Measurements from ENCODE around the gene IGFL2. TPM values are rescaled to one million over a fixed set of nuclear protein-coding genes. Genes with fewer than 3 reads are reported as not detected.
A peak's percentile ranks its signal among the peaks of the same experiment; 100 is the strongest.

Gene IGFL2
- total RNA-seq, 1 experiment from 2014 or later: 64.7 TPM

- Histone ChIP-seq H3K9me3 (peaks cover 18% of the 10 kb centered on the region), H3K27me3 (replicated peaks; ENCODE audit: control insufficient read depth, insufficient read depth, low read length) (no peaks in the 10 kb centered on the region), H3K4me3 (ENCODE audit: low read depth, low read length) (no peak overlapping the region), H3K4me1 (peaks cover 19% of the 10 kb centered on the region), H3K36me3 (ENCODE audit: control insufficient read depth, insufficient read depth, low read length) (no peaks in the 10 kb centered on the region)
- Mint-ChIP-seq H3K4me1 (ENCODE audit: low read depth, unreplicated experiment) (peaks cover 29% of the 10 kb centered on the region), H3K27me3 (ENCODE audit: insufficient read depth, unreplicated experiment) (no peaks in the 10 kb centered on the region), H3K4me3 (ENCODE audit: unreplicated experiment) (no peak overlapping the region), H3K9me3 (ENCODE audit: unreplicated experiment) (peaks cover 36% of the 10 kb centered on the region), H3K27ac (ENCODE audit: unreplicated experiment) (no peak overlapping the region), H3K36me3 (ENCODE audit: insufficient read depth, unreplicated experiment) (peaks cover 5% of the 10 kb centered on the region)
- no peak for DNase-seq
- POLR2A ChIA-PET: no interaction called here
- no peak for TF ChIP-seq CTCF (IDR thresholded peaks at IDR 0.05; ENCODE audit: insufficient read depth in 1 of 2, low read depth in 1 of 2, low read length in 1 of 2, severe bottlenecking in 1 of 2, unreplicated experiment in 1 of 2)
- BruUV-seq (replicated peaks): no TSS peak
- CTCF ChIA-PET: no interaction called here
- intact Hi-C loops (cut with micrococcal nuclease; ENCODE audit: unreplicated experiment): no loop called here
These were observed 5.7 kb upstream of the IGFL2 start for GRCh38 chr19:46142294-46142693.

DNA sequence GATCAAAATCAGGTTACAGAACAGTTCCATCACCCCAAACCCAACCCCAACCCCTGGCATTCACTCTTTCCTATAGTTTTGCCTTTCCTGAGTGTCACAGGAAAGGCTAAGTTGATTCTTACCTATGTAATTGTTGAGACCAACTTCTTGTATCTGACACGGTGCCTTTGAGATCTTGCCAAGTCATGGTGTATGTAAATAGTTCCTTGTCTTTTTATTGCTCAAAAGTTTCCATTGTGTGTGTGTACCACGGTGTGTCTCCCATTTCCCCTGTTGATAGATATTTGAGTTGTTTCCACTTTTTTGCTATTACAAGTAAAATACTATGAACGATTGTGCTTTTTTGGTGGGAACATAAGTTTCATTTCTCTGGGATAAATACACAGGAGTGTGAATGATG lies 3.3 kb upstream of the IGFL2 start:
- Histone ChIP-seq H3K36me3 (ENCODE audit: control insufficient read depth, insufficient read depth, low read length) (no peaks in the 10 kb centered on the region), H3K27me3 (replicated peaks; ENCODE audit: control insufficient read depth, insufficient read depth, low read length) (no peaks in the 10 kb centered on the region), H3K4me1 (peaks cover 38% of the 10 kb centered on the region), H3K9me3 (peaks cover 18% of the 10 kb centered on the region), H3K4me3 (ENCODE audit: low read depth, low read length) (no peak overlapping the region)
- TF ChIP-seq CTCF (IDR thresholded peaks at IDR 0.05; ENCODE audit: insufficient read depth in 1 of 2, low read depth in 1 of 2, low read length in 1 of 2, severe bottlenecking in 1 of 2, unreplicated experiment in 1 of 2): no peak
- intact Hi-C loops (cut with micrococcal nuclease; ENCODE audit: unreplicated experiment): loop anchor here (5.0 kb wide), 2 partner anchors 43 to 123 kb away; no protein-coding TSS in a partner anchor
- no peak for DNase-seq
- Mint-ChIP-seq H3K27ac (ENCODE audit: unreplicated experiment) (no peak overlapping the region), H3K4me1 (ENCODE audit: low read depth, unreplicated experiment) (peaks cover 47% of the 10 kb centered on the region), H3K4me3 (ENCODE audit: unreplicated experiment) (no peak overlapping the region), H3K36me3 (ENCODE audit: insufficient read depth, unreplicated experiment) (peaks cover 5% of the 10 kb centered on the region), H3K9me3 (ENCODE audit: unreplicated experiment) (peaks cover 36% of the 10 kb centered on the region), H3K27me3 (ENCODE audit: insufficient read depth, unreplicated experiment) (no peaks in the 10 kb centered on the region)
- BruUV-seq (replicated peaks): no TSS peak
- ChIA-PET POLR2A (no interaction called here), CTCF (no interaction called here)

DNA sequence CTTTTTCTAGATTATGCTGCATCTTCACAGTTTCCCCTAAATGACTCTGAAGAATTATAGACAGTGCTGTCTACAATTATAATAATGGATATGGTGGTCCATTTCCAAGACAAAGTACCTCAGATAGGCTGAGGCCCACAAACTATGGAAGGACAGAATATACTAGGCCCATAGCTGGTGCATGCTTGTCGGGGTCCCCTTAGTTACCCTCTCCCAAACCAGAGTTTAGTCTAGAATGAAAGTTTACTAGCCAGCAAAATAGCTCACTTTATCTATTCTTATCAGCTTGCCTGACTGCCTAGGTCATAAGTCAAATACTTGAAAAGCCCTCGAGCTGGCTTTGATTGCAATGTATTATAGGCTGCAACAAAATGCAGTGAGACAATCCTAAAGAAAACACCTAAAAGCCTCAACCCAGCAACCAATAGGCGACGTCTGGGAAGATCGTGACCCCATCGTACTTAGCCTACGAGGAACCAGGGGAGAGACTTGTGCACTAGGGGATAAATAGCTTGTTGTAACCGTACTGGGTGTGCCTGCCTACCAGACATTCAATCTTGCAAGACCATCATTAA lies 785 bp upstream of the IGFL2 start:
- peaks cover 13% of the 10 kb centered on the region; the same call in 1 of the 2 replicates for H3K9me3 ChIP-seq
- peaks cover 45% of the 10 kb centered on the region for H3K4me1 Mint-ChIP-seq (ENCODE audit: low read depth, unreplicated experiment)
- H3K27ac Mint-ChIP-seq (ENCODE audit: unreplicated experiment): peak overlapping the region; percentile 92
- intact Hi-C loops (cut with micrococcal nuclease; ENCODE audit: unreplicated experiment): loop anchor here (5.0 kb wide), 2 partner anchors 40 to 120 kb away; no protein-coding TSS in a partner anchor
- H3K27me3 ChIP-seq (replicated peaks; ENCODE audit: control insufficient read depth, insufficient read depth, low read length): no peaks in the 10 kb centered on the region
- no peak for TF ChIP-seq CTCF (IDR thresholded peaks at IDR 0.05; ENCODE audit: insufficient read depth in 1 of 2, low read depth in 1 of 2, low read length in 1 of 2, severe bottlenecking in 1 of 2, unreplicated experiment in 1 of 2)
- CTCF ChIA-PET: interaction anchor here (0.7 to 1.8 kb wide), 9 partner anchors 42 to 134 kb away, joined by 3 to 8 read pairs (median 4); no protein-coding TSS in a partner anchor
- no peaks in the 10 kb centered on the region for H3K36me3 ChIP-seq (ENCODE audit: control insufficient read depth, insufficient read depth, low read length)
- H3K36me3 Mint-ChIP-seq (ENCODE audit: insufficient read depth, unreplicated experiment): peaks cover 15% of the 10 kb centered on the region
- no peak overlapping the region for H3K4me3 ChIP-seq (ENCODE audit: low read depth, low read length)
- H3K9me3 Mint-ChIP-seq (ENCODE audit: unreplicated experiment): peaks cover 46% of the 10 kb centered on the region
- peak overlapping the region; percentile 81 for H3K4me3 Mint-ChIP-seq (ENCODE audit: unreplicated experiment)
- no peaks in the 10 kb centered on the region for H3K27me3 Mint-ChIP-seq (ENCODE audit: insufficient read depth, unreplicated experiment)
- peaks cover 42% of the 10 kb centered on the region for H3K4me1 ChIP-seq
- BruUV-seq (replicated peaks): no TSS peak
- peak; percentile 78 to 79 for DNase-seq
- POLR2A ChIA-PET: interaction anchor here (0.6 to 1.4 kb wide), 4 partner anchors 14 to 417 kb away, joined by 4 to 7 read pairs (median 4); partner anchors contain the start of gene FBXO46

Measured in Caco-2 (cell line).